ENCODE results near the gene HMX2. TPM values are rescaled to one million over a fixed set of nuclear protein-coding genes. Genes with fewer than 3 reads are reported as not detected.

HMX2 gene
- total and polyA plus RNA-seq, 2 of the 8 experiments (the other 6 are each of a cell fraction or from before 2014, with no cell fraction given) = 2.0 to 2.7 TPM

GRCh38 chr10:123143162-123143824, 4.6 kb upstream of the HMX2 start:
- Histone ChIP-seq H4K91ac (replicated peaks; ENCODE audit: insufficient read length, low read length) (no peak overlapping the region), H2BK20ac (ENCODE audit: low read length) (peak overlapping the region; percentile 40; the same call in 1 of the 2 replicates), H3K4me3 (ENCODE audit: extremely low read depth in 1 of 4, insufficient read depth in 2 of 4, low read depth in 3 of 4, low read length in 4 of 4) (peak overlapping the region; percentile 5 to 51 (median 19); a peak in 5 of 8 replicates), H3K56ac (replicated peaks; ENCODE audit: insufficient read length, low read depth, low read length) (no peak overlapping the region), H3K9me3 (ENCODE audit: insufficient read depth in 2 of 2, low read depth in 1 of 2, low read length in 1 of 2) (no peaks in the 10 kb centered on the region), H2BK120ac (replicated peaks; ENCODE audit: low read depth, low read length) (no peak overlapping the region), H3K18ac (ENCODE audit: extremely low read depth, low read length) (no peak overlapping the region), H3K4me1 (replicated peaks in 1 of 4; ENCODE audit: control insufficient read depth in 3 of 4, insufficient read depth in 4 of 4, low read length in 3 of 4) (peaks cover 14 to 52% (median 32%) of the 10 kb centered on the region in 4 experiments), H2BK5ac (ENCODE audit: low read depth, low read length) (no peak overlapping the region), H3K79me1 (ENCODE audit: low read depth, low read length) (no peaks in the 10 kb centered on the region), H3K9ac (replicated peaks in 1 of 4; ENCODE audit: extremely low read depth in 1 of 4, low read depth in 3 of 4, low read length in 3 of 4) (no peak overlapping the region), H3K14ac (ENCODE audit: insufficient read length) (no peak overlapping the region), H3K23ac (ENCODE audit: insufficient read length) (no peak overlapping the region), H2BK15ac (ENCODE audit: low read length) (no peak overlapping the region), H2BK12ac (ENCODE audit: low read depth, low read length) (0 out of 2 replicates have a peak overlapping the region, but pooled peaks have one; percentile 27), H2AFZ (ENCODE audit: low read length) (no peak overlapping the region), H4K5ac (ENCODE audit: insufficient read length, low read depth, low read length) (no peak overlapping the region), H3K27me3 (replicated peaks in 1 of 4; ENCODE audit: control insufficient read depth in 3 of 4, extremely low read depth in 1 of 4, insufficient read depth in 3 of 4, low read length in 3 of 4) (peaks cover 93 to 100% (median 99%) of the 10 kb centered on the region in 4 experiments), H3K27ac (ENCODE audit: low read depth, low read length) (no peak overlapping the region), H4K8ac (ENCODE audit: extremely low read depth, insufficient read depth, low read length) (peak overlapping the region; percentile 63), H3K4ac (replicated peaks; ENCODE audit: insufficient read length, low read depth, low read length) (no peak overlapping the region), H3K79me2 (ENCODE audit: control insufficient read depth in 1 of 2, insufficient read depth in 2 of 2, low read length in 2 of 2) (no peaks in the 10 kb centered on the region), H3K23me2 (ENCODE audit: low read depth, low read length) (peaks cover 9% of the 10 kb centered on the region; the same call in 1 of the 2 replicates), H3K36me3 (ENCODE audit: control insufficient read depth in 2 of 4, insufficient read depth in 4 of 4, low read length in 3 of 4) (no peaks in the 10 kb centered on the region; a peak in 1 of 8 replicates), H3K4me2 (ENCODE audit: insufficient read depth in 1 of 2, low read depth in 2 of 2, low read length in 2 of 2) (peak overlapping the region; percentile 67 to 70), H2AK5ac (ENCODE audit: low read depth, low read length) (no peak overlapping the region), H4K20me1 (replicated peaks in 1 of 2; ENCODE audit: control insufficient read depth in 1 of 2, insufficient read depth in 2 of 2, low read length in 2 of 2) (peaks cover 11 to 33% of the 10 kb centered on the region in 2 experiments)
- 1% methylated on average over 33 of the region's 33 CpGs; no CpG with 5 or more reads in 1 of the 2 experiments for WGBS, 2 experiments (ENCODE audit: extremely low coverage in 1 of 2, insufficient coverage in 1 of 2, insufficient read length in 1 of 2, insufficient replicate concordance in 2 of 2, low coverage in 1 of 2, low lambda C conversion rate in 2 of 2, missing lambda C conversion rate in 1 of 2)
- ChIA-PET POLR2A (ENCODE audit: partially characterized antibody) (interaction anchor here (4.2 kb wide), 1 partner anchor 9 kb away, joined by 31 read pairs; no protein-coding TSS in a partner anchor), CTCF (ENCODE audit: partially characterized antibody) (interaction anchor here (0.7 to 5.1 kb wide), 6 partner anchors 9 to 824 kb away, joined by 3 to 35 read pairs (median 6); no protein-coding TSS in a partner anchor)
- FAIRE-seq (no peak), DNase-seq (ENCODE audit: low read depth in 1 of 2, low spot score in 2 of 2) (peak in 1 of 2 experiments; percentile 71)
- no peak for TF ChIP-seq TAF7 (optimal IDR thresholded peaks at IDR 0.05; ENCODE audit: borderline replicate concordance, low read depth, low read length)
- no peak for TF ChIP-seq BCL11A (IDR thresholded peaks at IDR 0.05; ENCODE audit: low read depth in 2 of 2, low read length in 2 of 2)
- no peak for TF ChIP-seq MAFK (IDR thresholded peaks at IDR 0.05; ENCODE audit: low read depth, low read length)
- TF ChIP-seq, protein P1, sequence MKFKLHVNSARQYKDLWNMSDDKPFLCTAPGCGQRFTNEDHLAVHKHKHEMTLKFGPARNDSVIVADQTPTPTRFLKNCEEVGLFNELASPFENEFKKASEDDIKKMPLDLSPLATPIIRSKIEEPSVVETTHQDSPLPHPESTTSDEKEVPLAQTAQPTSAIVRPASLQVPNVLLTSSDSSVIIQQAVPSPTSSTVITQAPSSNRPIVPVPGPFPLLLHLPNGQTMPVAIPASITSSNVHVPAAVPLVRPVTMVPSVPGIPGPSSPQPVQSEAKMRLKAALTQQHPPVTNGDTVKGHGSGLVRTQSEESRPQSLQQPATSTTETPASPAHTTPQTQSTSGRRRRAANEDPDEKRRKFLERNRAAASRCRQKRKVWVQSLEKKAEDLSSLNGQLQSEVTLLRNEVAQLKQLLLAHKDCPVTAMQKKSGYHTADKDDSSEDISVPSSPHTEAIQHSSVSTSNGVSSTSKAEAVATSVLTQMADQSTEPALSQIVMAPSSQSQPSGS (IDR thresholded peaks at IDR 0.05; ENCODE audit: low read length) = no peak
- no peak for TF ChIP-seq BRCA1 (IDR thresholded peaks at IDR 0.05; ENCODE audit: low read depth, low read length)
- TF ChIP-seq CREB1 (IDR thresholded peaks at IDR 0.05) = no peak
- TF ChIP-seq SIN3A (conservative IDR thresholded peaks at IDR 0.05 in 1 of 2, IDR thresholded peaks at IDR 0.05 in 1 of 2; ENCODE audit: low read depth in 1 of 2, low read length in 2 of 2) = no peak
- peak; percentile 31; the same call in 1 of the 2 replicates for TF ChIP-seq MAX (IDR thresholded peaks at IDR 0.05)
- TF ChIP-seq SUZ12 (IDR thresholded peaks at IDR 0.05; ENCODE audit: low read length) = peak; percentile 86
- TF ChIP-seq KDM1A (IDR thresholded peaks at IDR 0.05; ENCODE audit: borderline replicate concordance, low read length) = no peak
